Aorta (tissue), 5 donors: Measurements from ENCODE around the gene KIF16B. TPM values are rescaled to one million over a fixed set of nuclear protein-coding genes. Genes with fewer than 3 reads are reported as not detected.

Source experiments
- ATAC-seq: fragments of 200-7000 bp; cut with Tn5 transposase; one replicate; pipeline ENCODE4 v1.9.1; 2022; ENCODE audit warnings: moderate library complexity; ENCODE audit not compliant: low FRiP score
- DNase-seq, 2 donors: peaks; one replicate each; pipeline ENCODE4 v3.0.0-alpha.2; 2020
- H3K27ac ChIP-seq, 2 donors: one replicate each; pipeline ENCODE4 v1.5.1; 2013; ENCODE audit warnings: low read length in 2 of 2, mild to moderate bottlenecking in 2 of 2, moderate library complexity in 2 of 2, control low read depth in 1 of 2, inconsistent platforms in 1 of 2, low read depth in 1 of 2
- H3K27me3 ChIP-seq, 2 donors: one replicate each; pipeline ENCODE4 v1.6.1; 2013; ENCODE audit warnings: control low read depth in 1 of 2, low read length in 1 of 2, mild to moderate bottlenecking in 1 of 2, moderate library complexity in 1 of 2; ENCODE audit not compliant: insufficient read depth in 2 of 2, control insufficient read depth in 1 of 2
- H3K36me3 ChIP-seq, 2 donors: one replicate each; pipeline ENCODE4 v1.6.1; 2013; ENCODE audit warnings: control low read depth in 1 of 2, low read length in 1 of 2, mild to moderate bottlenecking in 1 of 2; ENCODE audit not compliant: insufficient read depth in 2 of 2, control insufficient read depth in 1 of 2
- H3K4me1 ChIP-seq, 2 donors: one replicate each; pipeline ENCODE4 v1.6.1; 2013; ENCODE audit warnings: low read length in 2 of 2, control low read depth in 1 of 2, mild to moderate bottlenecking in 1 of 2, moderate library complexity in 1 of 2; ENCODE audit not compliant: insufficient read depth in 2 of 2, control insufficient read depth in 1 of 2
- H3K4me3 ChIP-seq, 2 donors: one replicate each; pipeline ENCODE4 v1.5.1; 2013; ENCODE audit warnings: low read length in 2 of 2, control low read depth in 1 of 2, mild to moderate bottlenecking in 1 of 2
- H3K9me3 ChIP-seq: one replicate; pipeline ENCODE4 v1.6.1; 2013; ENCODE audit warnings: mild to moderate bottlenecking, low read length; ENCODE audit not compliant: control insufficient read depth
- WGBS, 2 donors: extraction: QIAGEN DNeasy Blood & Tissue Kit; methylation state at CpG; one replicate each; pipeline ENCODE4 v1.1.7; 2013; 5-methylcytosine and 5-hydroxymethylcytosine counted together
- intact Hi-C, 2 donors: fragments of 100-400 bp; cut with DNase I; formaldehyde crosslinking; loops; one replicate each; pipeline versions ENCODE4 v1.14.2 to v1.15.0; 2022
- polyA plus RNA-seq, 2 donors: library from polyadenylated mRNA; stranded (reverse); fragments of 200-250 nt; gene quantifications; one replicate each; pipeline ENCODE4 v1.2.3, GENCODE V29; 2013
- total RNA-seq, 2 donors: library from RNA; stranded (reverse); fragmentation: NEBNext Ultra II Directional; extraction: Animal tissue kit (Norgen Biotek cat#: 25700); gene quantifications; one replicate each; pipeline ENCODE4 v1.2.1, GENCODE V29; 2021
- donor health status: healthy with polysubstance abuse.
- donor health status: Bipolar disorder and iron deficiency.
- donor health status: DM: no; HTN: no; CAD: no.
- donor health status: DM: no; HTN: no; CAD: no.
- donor health status: DM: yes; HTN: yes; CAD: no.

Gene KIF16B
- total and polyA plus RNA-seq, 4 donors = 6.5 to 20.6 (median 13.8) TPM

GRCh38 chr20:16381444-16381843 lies 191.8 kb downstream of the KIF16B start:
- H3K4me3 ChIP-seq = no peak overlapping the region
- H3K27me3 ChIP-seq = no peaks in the 10 kb centered on the region
- intact Hi-C loops = no loop called here
- ATAC-seq (no peak), DNase-seq (no peak)
- no peaks in the 10 kb centered on the region for H3K9me3 ChIP-seq
- peaks cover 1 to 4% of the 10 kb centered on the region in 2 donors for H3K36me3 ChIP-seq
- H3K27ac ChIP-seq = no peak overlapping the region
- WGBS, 2 donors = 95 to 99% methylated on average over 2 of the region's 2 CpGs
- H3K4me1 ChIP-seq = no peaks in the 10 kb centered on the region

GRCh38 chr20:16378712-16379370 lies 194.4 kb downstream of the KIF16B start:
- Histone ChIP-seq H3K36me3 (peaks cover 6 to 8% of the 10 kb centered on the region in 2 donors), H3K4me1 (no peaks in the 10 kb centered on the region), H3K27ac (no peak overlapping the region), H3K27me3 (no peaks in the 10 kb centered on the region), H3K9me3 (no peaks in the 10 kb centered on the region), H3K4me3 (no peak overlapping the region)
- intact Hi-C loops = no loop called here
- 25 to 30% methylated on average over 7 of the region's 7 CpGs for WGBS, 2 donors
- DNase-seq = no peak
- no peak for ATAC-seq

GRCh38 chr20:16378122-16378521 lies 195.1 kb downstream of the KIF16B start:
- H3K4me1 ChIP-seq = no peaks in the 10 kb centered on the region
- no peak for DNase-seq
- no peak for ATAC-seq
- H3K27ac ChIP-seq = no peak overlapping the region
- intact Hi-C loops = no loop called here
- H3K9me3 ChIP-seq = no peaks in the 10 kb centered on the region
- peaks cover 6 to 8% of the 10 kb centered on the region in 2 donors for H3K36me3 ChIP-seq
- no peaks in the 10 kb centered on the region for H3K27me3 ChIP-seq
- 97 to 99% methylated on average over 1 of the region's 1 CpG for WGBS, 2 donors
- no peak overlapping the region for H3K4me3 ChIP-seq

GRCh38 chr20:16369441-16369840 lies 203.8 kb downstream of the KIF16B start:
- intact Hi-C loops = no loop called here
- Histone ChIP-seq H3K9me3 (no peaks in the 10 kb centered on the region), H3K36me3 (peaks cover 0 to 6% of the 10 kb centered on the region in 2 donors), H3K27me3 (no peaks in the 10 kb centered on the region), H3K4me1 (peaks cover 0 to 3% of the 10 kb centered on the region in 2 donors), H3K4me3 (no peak overlapping the region), H3K27ac (no peak overlapping the region)
- DNase-seq (no peak), ATAC-seq (no peak)
- 14 to 29% methylated on average over 1 of the region's 1 CpG for WGBS, 2 donors

- H3K9me3 ChIP-seq = no peaks in the 10 kb centered on the region
- no peaks in the 10 kb centered on the region for H3K27me3 ChIP-seq
- intact Hi-C loops = no loop called here
- DNase-seq (no peak), ATAC-seq (peak; percentile 72)
- 20 to 23% methylated on average over 11 of the region's 11 CpGs for WGBS, 2 donors
- H3K4me3 ChIP-seq = no peak overlapping the region
- peaks cover 0 to 3% of the 10 kb centered on the region in 2 donors for H3K4me1 ChIP-seq
- peaks cover 0 to 5% of the 10 kb centered on the region in 2 donors for H3K36me3 ChIP-seq
- H3K27ac ChIP-seq = peak overlapping the region in 1 of 2 donors; percentile 35
Measured at GRCh38 chr20:16368645-16369292, 204.5 kb downstream of the KIF16B start.

- DNase-seq = no peak
- Histone ChIP-seq H3K27ac (no peak overlapping the region), H3K27me3 (no peaks in the 10 kb centered on the region), H3K4me1 (peaks cover 0 to 3% of the 10 kb centered on the region in 2 donors), H3K4me3 (no peak overlapping the region), H3K9me3 (no peaks in the 10 kb centered on the region), H3K36me3 (peaks cover 0 to 5% of the 10 kb centered on the region in 2 donors)
- no peak for ATAC-seq
- 83 to 87% methylated on average over 14 of the region's 14 CpGs for WGBS, 2 donors
- intact Hi-C loops = no loop called here
Measured at GRCh38 chr20:16367948-16368560, 205.2 kb downstream of the KIF16B start.

GRCh38 chr20:16366529-16366928 lies 206.7 kb downstream of the KIF16B start:
- peaks cover 0 to 3% of the 10 kb centered on the region in 2 donors for H3K4me1 ChIP-seq
- H3K27ac ChIP-seq = no peak overlapping the region
- no peaks in the 10 kb centered on the region for H3K27me3 ChIP-seq
- no peaks in the 10 kb centered on the region for H3K9me3 ChIP-seq
- no peak overlapping the region for H3K4me3 ChIP-seq
- 96 to 97% methylated on average over 5 of the region's 5 CpGs for WGBS, 2 donors
- DNase-seq = no peak
- no peak for ATAC-seq
- peaks cover 0 to 5% of the 10 kb centered on the region in 2 donors for H3K36me3 ChIP-seq
- intact Hi-C loops = no loop called here

- no peak for DNase-seq
- Histone ChIP-seq H3K4me3 (no peak overlapping the region), H3K27ac (no peak overlapping the region), H3K4me1 (peaks cover 0 to 3% of the 10 kb centered on the region in 2 donors), H3K36me3 (peaks cover 0 to 5% of the 10 kb centered on the region in 2 donors), H3K27me3 (no peaks in the 10 kb centered on the region), H3K9me3 (no peaks in the 10 kb centered on the region)
- ATAC-seq = no peak
- intact Hi-C loops = no loop called here
- 81 to 88% methylated on average over 5 of the region's 5 CpGs for WGBS, 2 donors
Measured at GRCh38 chr20:16364320-16364687, 208.9 kb downstream of the KIF16B start.
